HL-60 (cell line): ENCODE measurements around the gene MRTFA.
"Not testable (repeated sequence)": the region's sequence is repeated elsewhere in the genome, so short reads cannot be mapped to it uniquely, and the experiment has no call there.

Experiments used
- DNase-seq, 2 experiments: peaks; one replicate each; pipeline ENCODE4 v3.0.0-alpha.2; 2010 to 2020; ENCODE audit warnings: low read depth in 1 of 2, low spot score in 1 of 2
- H3K27ac ChIP-seq: fragments of 250-450 bp; sonication (Bioruptor Pico); replicated peaks from 2 replicates; pipeline ENCODE4 v1.5.1; 2020; ENCODE audit warnings: mild to moderate bottlenecking, moderate library complexity
- H3K27me3 ChIP-seq: fragments of 250-450 bp; sonication (Bioruptor Pico); 2 replicates; pipeline ENCODE4 v1.5.1; 2021; ENCODE audit warnings: mild to moderate bottlenecking, moderate library complexity; ENCODE audit not compliant: insufficient read depth, poor library complexity, severe bottlenecking
- H3K4me3 ChIP-seq: replicated peaks from 2 replicates; pipeline ENCODE4 v1.5.1; 2011; ENCODE audit warnings: mild to moderate bottlenecking, control low read depth, low read length; ENCODE audit not compliant: insufficient read depth
- GABPA ChIP-seq: IDR thresholded peaks from 2 replicates; pipeline ENCODE4 v1.6.1; 2012; ENCODE audit warnings: low read depth
- POLR2AphosphoS5 ChIP-seq: IDR thresholded peaks from 2 replicates; pipeline ENCODE4 v1.6.1; 2012; ENCODE audit warnings: low read depth
- SPI1 ChIP-seq: IDR thresholded peaks from 2 replicates; pipeline ENCODE4 v1.6.1; 2012; ENCODE audit warnings: low read depth, mild to moderate bottlenecking, borderline replicate concordance
- TF ChIP-seq, protein P1 (sequence below): IDR thresholded peaks from 2 replicates; pipeline ENCODE4 v1.6.1; 2012; ENCODE audit warnings: low read depth; ENCODE audit not compliant: insufficient replicate concordance
- TF ChIP-seq, protein P2 (sequence below): IDR thresholded peaks from one replicate; pipeline ENCODE4 v1.5.1; 2011; ENCODE audit warnings: low read length, control low read depth, inconsistent platforms; ENCODE audit not compliant: insufficient read depth

MRTFA gene

DNA sequence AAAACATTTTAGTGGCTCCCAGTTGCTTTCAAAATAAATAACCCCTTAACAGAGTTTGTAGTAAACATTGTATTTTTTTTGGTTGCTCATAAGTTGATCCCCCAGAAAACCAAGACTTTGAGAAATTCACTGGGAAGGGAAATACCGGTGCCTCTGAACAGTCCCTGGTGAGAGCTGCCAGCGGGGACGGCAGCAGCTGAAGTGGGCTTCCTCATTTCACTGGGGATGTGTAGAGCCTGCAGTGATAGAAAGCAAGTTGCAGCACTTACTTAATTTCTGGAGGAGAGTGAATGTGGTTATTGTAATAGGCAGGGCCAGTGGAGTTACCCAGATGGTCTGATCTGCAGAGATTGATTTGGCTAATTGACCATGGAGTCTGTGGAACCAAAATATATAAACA lies 24.2 kb upstream of the MRTFA start:
- Histone ChIP-seq H3K27me3 (no peaks in the 10 kb centered on the region), H3K4me3 (no peak overlapping the region), H3K27ac (no peak overlapping the region)
- TF ChIP-seq, protein P1, sequence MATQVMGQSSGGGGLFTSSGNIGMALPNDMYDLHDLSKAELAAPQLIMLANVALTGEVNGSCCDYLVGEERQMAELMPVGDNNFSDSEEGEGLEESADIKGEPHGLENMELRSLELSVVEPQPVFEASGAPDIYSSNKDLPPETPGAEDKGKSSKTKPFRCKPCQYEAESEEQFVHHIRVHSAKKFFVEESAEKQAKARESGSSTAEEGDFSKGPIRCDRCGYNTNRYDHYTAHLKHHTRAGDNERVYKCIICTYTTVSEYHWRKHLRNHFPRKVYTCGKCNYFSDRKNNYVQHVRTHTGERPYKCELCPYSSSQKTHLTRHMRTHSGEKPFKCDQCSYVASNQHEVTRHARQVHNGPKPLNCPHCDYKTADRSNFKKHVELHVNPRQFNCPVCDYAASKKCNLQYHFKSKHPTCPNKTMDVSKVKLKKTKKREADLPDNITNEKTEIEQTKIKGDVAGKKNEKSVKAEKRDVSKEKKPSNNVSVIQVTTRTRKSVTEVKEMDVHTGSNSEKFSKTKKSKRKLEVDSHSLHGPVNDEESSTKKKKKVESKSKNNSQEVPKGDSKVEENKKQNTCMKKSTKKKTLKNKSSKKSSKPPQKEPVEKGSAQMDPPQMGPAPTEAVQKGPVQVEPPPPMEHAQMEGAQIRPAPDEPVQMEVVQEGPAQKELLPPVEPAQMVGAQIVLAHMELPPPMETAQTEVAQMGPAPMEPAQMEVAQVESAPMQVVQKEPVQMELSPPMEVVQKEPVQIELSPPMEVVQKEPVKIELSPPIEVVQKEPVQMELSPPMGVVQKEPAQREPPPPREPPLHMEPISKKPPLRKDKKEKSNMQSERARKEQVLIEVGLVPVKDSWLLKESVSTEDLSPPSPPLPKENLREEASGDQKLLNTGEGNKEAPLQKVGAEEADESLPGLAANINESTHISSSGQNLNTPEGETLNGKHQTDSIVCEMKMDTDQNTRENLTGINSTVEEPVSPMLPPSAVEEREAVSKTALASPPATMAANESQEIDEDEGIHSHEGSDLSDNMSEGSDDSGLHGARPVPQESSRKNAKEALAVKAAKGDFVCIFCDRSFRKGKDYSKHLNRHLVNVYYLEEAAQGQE: no peak
- TF ChIP-seq SPI1: peak; percentile 86
- peak in 1 of 2 experiments; percentile 53 for DNase-seq

DNA sequence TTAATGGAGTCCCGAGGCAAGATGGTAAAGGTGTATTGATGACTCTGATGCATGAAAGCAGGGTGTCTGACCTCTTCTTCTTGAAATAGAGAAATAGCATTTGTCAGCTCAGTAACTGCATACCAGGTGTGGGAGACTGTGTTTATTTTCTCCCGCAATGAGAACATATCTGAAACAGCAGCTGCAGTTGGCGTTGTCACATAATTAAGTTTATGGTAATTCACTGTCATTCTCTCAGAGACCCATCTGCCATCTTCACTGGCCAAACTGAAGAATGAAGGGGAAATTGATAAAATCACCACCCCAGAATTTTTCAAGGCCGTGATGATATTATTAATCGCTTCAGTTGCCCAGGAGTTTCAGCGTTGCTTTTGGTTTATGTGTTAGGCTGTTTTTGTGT lies 22.6 kb upstream of the MRTFA start:
- Histone ChIP-seq H3K27ac (no peak overlapping the region), H3K27me3 (no peaks in the 10 kb centered on the region), H3K4me3 (no peak overlapping the region)
- DNase-seq: no peak
- TF ChIP-seq GABPA (no peak), SPI1 (no peak), POLR2AphosphoS5 (no peak)
- TF ChIP-seq, protein P1: no peak
- TF ChIP-seq, protein P2, sequence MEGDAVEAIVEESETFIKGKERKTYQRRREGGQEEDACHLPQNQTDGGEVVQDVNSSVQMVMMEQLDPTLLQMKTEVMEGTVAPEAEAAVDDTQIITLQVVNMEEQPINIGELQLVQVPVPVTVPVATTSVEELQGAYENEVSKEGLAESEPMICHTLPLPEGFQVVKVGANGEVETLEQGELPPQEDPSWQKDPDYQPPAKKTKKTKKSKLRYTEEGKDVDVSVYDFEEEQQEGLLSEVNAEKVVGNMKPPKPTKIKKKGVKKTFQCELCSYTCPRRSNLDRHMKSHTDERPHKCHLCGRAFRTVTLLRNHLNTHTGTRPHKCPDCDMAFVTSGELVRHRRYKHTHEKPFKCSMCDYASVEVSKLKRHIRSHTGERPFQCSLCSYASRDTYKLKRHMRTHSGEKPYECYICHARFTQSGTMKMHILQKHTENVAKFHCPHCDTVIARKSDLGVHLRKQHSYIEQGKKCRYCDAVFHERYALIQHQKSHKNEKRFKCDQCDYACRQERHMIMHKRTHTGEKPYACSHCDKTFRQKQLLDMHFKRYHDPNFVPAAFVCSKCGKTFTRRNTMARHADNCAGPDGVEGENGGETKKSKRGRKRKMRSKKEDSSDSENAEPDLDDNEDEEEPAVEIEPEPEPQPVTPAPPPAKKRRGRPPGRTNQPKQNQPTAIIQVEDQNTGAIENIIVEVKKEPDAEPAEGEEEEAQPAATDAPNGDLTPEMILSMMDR: no peak

DNA sequence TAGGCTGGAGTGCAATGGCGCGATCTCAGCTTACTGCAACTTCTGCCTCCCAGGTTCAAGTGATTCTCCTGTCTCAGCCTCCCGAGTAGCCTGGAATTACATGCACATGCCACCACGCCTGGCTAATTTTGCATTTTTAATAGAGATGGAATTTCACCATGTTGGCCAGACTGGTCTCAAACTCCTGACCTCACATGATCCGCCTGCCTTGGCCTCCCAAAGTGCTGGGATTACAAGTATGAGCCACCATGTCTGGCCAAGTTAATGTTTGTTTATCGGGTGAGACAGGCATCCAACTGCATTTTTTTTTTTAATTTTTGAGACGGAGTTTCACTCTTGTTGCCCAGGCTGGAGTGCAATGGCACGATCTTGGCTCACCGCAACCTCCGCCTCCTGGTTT lies 20.1 kb upstream of the MRTFA start:
- H3K27ac ChIP-seq, H3K27me3 ChIP-seq, H3K4me3 ChIP-seq, DNase-seq: not testable (repeated sequence)

DNA sequence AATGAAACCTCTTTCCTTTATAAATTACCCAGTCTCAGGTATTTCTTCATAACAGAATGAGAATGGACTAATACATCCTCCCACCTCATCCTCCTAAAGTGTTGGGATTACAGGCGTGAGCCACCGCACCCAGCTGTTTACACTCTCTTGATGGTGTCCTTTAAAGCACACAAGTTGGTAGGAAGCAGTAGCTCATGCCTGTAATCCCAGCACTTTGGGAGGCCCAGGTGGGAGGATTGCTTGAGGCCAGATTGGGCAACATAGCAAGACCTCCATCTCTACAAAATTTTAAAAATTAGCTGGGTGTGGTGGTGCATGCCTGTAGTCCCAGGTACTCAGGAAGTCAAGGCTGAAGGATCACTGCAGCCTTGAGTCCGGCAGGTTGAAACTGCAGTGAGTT lies 19.4 kb upstream of the MRTFA start:
- H3K4me3 ChIP-seq, H3K27ac ChIP-seq, H3K27me3 ChIP-seq, DNase-seq: not testable (repeated sequence)

DNA sequence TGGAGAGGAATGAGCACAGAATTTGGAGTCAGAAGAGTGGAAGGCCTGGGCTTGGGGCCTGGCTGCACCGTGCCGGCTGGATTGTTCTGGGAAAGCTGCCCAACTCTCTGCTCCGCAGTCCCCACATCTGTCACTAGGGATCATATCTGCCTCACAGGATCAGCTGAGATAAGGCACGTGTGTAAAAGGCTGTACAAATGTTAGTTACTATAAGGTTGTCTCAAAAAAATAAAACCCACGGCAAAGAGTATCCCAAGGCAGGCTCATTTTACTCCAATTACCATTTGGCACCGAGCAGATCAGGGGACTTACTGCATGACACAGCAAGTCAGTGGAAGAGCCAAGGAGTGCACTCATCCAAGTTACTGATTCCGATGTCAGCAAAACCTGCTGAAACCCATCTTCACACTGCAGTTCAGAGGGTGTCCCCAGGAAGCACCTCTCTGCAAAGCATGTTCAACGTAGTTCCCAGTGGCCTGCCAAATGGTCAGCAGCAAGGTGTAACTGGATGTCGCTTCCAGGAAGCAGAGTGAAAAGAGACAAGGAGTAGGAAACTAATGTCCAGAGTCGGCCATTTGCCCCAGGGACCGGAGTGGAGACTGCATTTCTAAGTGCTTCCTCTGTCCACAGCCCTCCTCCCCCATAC lies 18.1 kb upstream of the MRTFA start:
- no peak overlapping the region for H3K4me3 ChIP-seq
- TF ChIP-seq, protein P2: no peak
- TF ChIP-seq POLR2AphosphoS5 (no peak), SPI1 (no peak), GABPA (no peak)
- TF ChIP-seq, protein P1: no peak
- H3K27me3 ChIP-seq: no peaks in the 10 kb centered on the region
- no peak for DNase-seq
- no peak overlapping the region for H3K27ac ChIP-seq
